Neural progenitor cell (in vitro differentiated cells): Measurements from ENCODE around the gene NFIA. TPM values are rescaled to one million over a fixed set of nuclear protein-coding genes. Genes with fewer than 3 reads are reported as not detected.

Experiments
- DNase-seq: peaks from one replicate; pipeline ENCODE4 v3.0.0-alpha.2; 2016; ENCODE audit warnings: low spot score
- H2AFZ ChIP-seq: fragments of 200-600 bp; sonication (generic); replicated peaks from 2 replicates; pipeline ENCODE4 v1.6.1; 2016; ENCODE audit warnings: antibody characterized with exemption
- H3F3A ChIP-seq: fragments of 200-600 bp; sonication (generic); 2 replicates; pipeline ENCODE4 v1.6.1; 2016; ENCODE audit warnings: antibody characterized with exemption, low read depth
- H3K27ac ChIP-seq: fragments of 200-600 bp; sonication (generic); 2 replicates; pipeline ENCODE4 v1.5.1; 2016; ENCODE audit warnings: mild to moderate bottlenecking
- H3K27me3 ChIP-seq: fragments of 200-600 bp; sonication (generic); 2 replicates; pipeline ENCODE4 v1.6.1; 2016; ENCODE audit warnings: mild to moderate bottlenecking, moderate library complexity
- H3K36me3 ChIP-seq: fragments of 200-600 bp; sonication (generic); 2 replicates; pipeline ENCODE4 v1.5.1; 2016
- H3K4me1 ChIP-seq: fragments of 200-600 bp; sonication (generic); 2 replicates; pipeline ENCODE4 v1.6.1; 2016; ENCODE audit warnings: mixed run types
- H3K4me2 ChIP-seq: fragments of 200-600 bp; sonication (generic); 2 replicates; pipeline ENCODE4 v1.6.1; 2016
- H3K4me3 ChIP-seq: fragments of 200-600 bp; sonication (generic); 2 replicates; pipeline ENCODE4 v1.5.1; 2016
- H3K79me2 ChIP-seq: fragments of 200-600 bp; sonication (generic); 2 replicates; pipeline ENCODE4 v1.6.1; 2016; ENCODE audit warnings: low read depth
- H3K9ac ChIP-seq: fragments of 200-600 bp; sonication (generic); 2 replicates; pipeline ENCODE4 v1.6.1; 2016
- H3K9me3 ChIP-seq: fragments of 200-600 bp; sonication (generic); 2 replicates; pipeline ENCODE4 v1.5.1; 2016; ENCODE audit warnings: low read depth
- H4K20me1 ChIP-seq: fragments of 200-600 bp; sonication (generic); 2 replicates; pipeline ENCODE4 v1.6.1; 2016; ENCODE audit warnings: low read depth
- H3K27ac Mint-ChIP-seq: 3 replicates; pipeline ENCODE4 v1.8.0; 2021; ENCODE audit warnings: mixed read lengths
- H3K27me3 Mint-ChIP-seq: 2 replicates; pipeline ENCODE4 v1.8.0; 2022; ENCODE audit warnings: low read depth, mild to moderate bottlenecking, inconsistent platforms, moderate library complexity, mixed read lengths; ENCODE audit not compliant: insufficient read depth
- H3K36me3 Mint-ChIP-seq: 3 replicates; pipeline ENCODE4 v1.8.0; 2021; ENCODE audit warnings: mixed read lengths
- H3K4me1 Mint-ChIP-seq: 3 replicates; pipeline ENCODE4 v1.8.0; 2021; ENCODE audit warnings: mixed read lengths
- H3K4me3 Mint-ChIP-seq: 3 replicates; pipeline ENCODE4 v1.8.0; 2021; ENCODE audit warnings: mild to moderate bottlenecking, moderate library complexity, mixed read lengths
- H3K9me3 Mint-ChIP-seq: 3 replicates; pipeline ENCODE4 v1.8.0; 2020; ENCODE audit warnings: mixed read lengths
- CTCF ChIP-seq: fragments of 200-600 bp; sonication (generic); IDR thresholded peaks from 2 replicates; pipeline ENCODE4 v1.5.1; 2017; ENCODE audit warnings: antibody characterized with exemption, mild to moderate bottlenecking
- EZH2 ChIP-seq: fragments of 200-600 bp; sonication (generic); IDR thresholded peaks from 2 replicates; pipeline ENCODE4 v1.6.1; 2017; ENCODE audit warnings: antibody characterized with exemption, mild to moderate bottlenecking, moderate library complexity
- EZH2phosphoT487 ChIP-seq: fragments of 200-600 bp; sonication (generic); IDR thresholded peaks from 2 replicates; pipeline ENCODE4 v1.6.1; 2017; ENCODE audit warnings: antibody characterized with exemption
- total RNA-seq: library from RNA; depleted of rRNA; stranded (reverse); fragments of >200 nt; gene quantifications from 2 replicates; pipeline ENCODE4 v1.2.3, GENCODE V29; 2015; ENCODE audit warnings: low replicate concordance

Gene NFIA
- total RNA-seq, 1 donor from 2014 or later: 5.3 TPM

- no peak overlapping the region for H3K4me3 Mint-ChIP-seq
- H3K9ac ChIP-seq: no peak overlapping the region
- peaks cover 2% of the 10 kb centered on the region for H3K27me3 Mint-ChIP-seq
- no peaks in the 10 kb centered on the region for H3F3A ChIP-seq
- H4K20me1 ChIP-seq: no peaks in the 10 kb centered on the region
- H3K79me2 ChIP-seq: no peaks in the 10 kb centered on the region
- H3K9me3 ChIP-seq: no peaks in the 10 kb centered on the region
- no peak for TF ChIP-seq CTCF
- H3K4me1 ChIP-seq: no peaks in the 10 kb centered on the region
- no peak for DNase-seq
- no peak overlapping the region for H3K27ac Mint-ChIP-seq
- no peaks in the 10 kb centered on the region for H3K9me3 Mint-ChIP-seq
- H3K27ac ChIP-seq: no peak overlapping the region
- H3K4me1 Mint-ChIP-seq: peaks cover 25% of the 10 kb centered on the region
- H3K27me3 ChIP-seq: no peaks in the 10 kb centered on the region
- H2AFZ ChIP-seq: no peak overlapping the region
- peaks cover 2% of the 10 kb centered on the region for H3K36me3 Mint-ChIP-seq
- H3K36me3 ChIP-seq: no peaks in the 10 kb centered on the region
- H3K4me3 ChIP-seq: no peak overlapping the region
- H3K4me2 ChIP-seq: no peak overlapping the region
These were observed 38.0 kb downstream of the NFIA start for GRCh38 chr1:61120246-61120840.

- H3K4me2 ChIP-seq: no peak overlapping the region
These were observed 38.6 kb downstream of the NFIA start for GRCh38 chr1:61120998-61121397.

GRCh38 chr1:61121631-61122030 is 39.3 kb downstream of the NFIA start:
- H3K4me1 ChIP-seq: no peaks in the 10 kb centered on the region
- H3K27ac Mint-ChIP-seq: no peak overlapping the region
- no peaks in the 10 kb centered on the region for H3K27me3 Mint-ChIP-seq

More at GRCh38 chr1:61120998-61121397, 38.6 kb downstream of the NFIA start:
- no peaks in the 10 kb centered on the region for H3F3A ChIP-seq
- H3K9ac ChIP-seq: no peak overlapping the region
- no peaks in the 10 kb centered on the region for H3K27me3 ChIP-seq
- DNase-seq: no peak
- Mint-ChIP-seq H3K27me3 (no peaks in the 10 kb centered on the region), H3K27ac (no peak overlapping the region), H3K36me3 (no peaks in the 10 kb centered on the region), H3K4me1 (peaks cover 25% of the 10 kb centered on the region), H3K4me3 (no peak overlapping the region), H3K9me3 (no peaks in the 10 kb centered on the region)
- no peak overlapping the region for H2AFZ ChIP-seq
- TF ChIP-seq CTCF: no peak
- TF ChIP-seq EZH2phosphoT487: no peak
- no peak for TF ChIP-seq EZH2
- H4K20me1 ChIP-seq: no peaks in the 10 kb centered on the region
- no peak overlapping the region for H3K4me3 ChIP-seq
- no peaks in the 10 kb centered on the region for H3K79me2 ChIP-seq
- H3K9me3 ChIP-seq: no peaks in the 10 kb centered on the region
- no peaks in the 10 kb centered on the region for H3K36me3 ChIP-seq
- H3K27ac ChIP-seq: no peak overlapping the region
- no peaks in the 10 kb centered on the region for H3K4me1 ChIP-seq

More at GRCh38 chr1:61121631-61122030, 39.3 kb downstream of the NFIA start:
- H3K79me2 ChIP-seq: no peaks in the 10 kb centered on the region
- H3K9ac ChIP-seq: no peak overlapping the region
- H2AFZ ChIP-seq: no peak overlapping the region
- no peak overlapping the region for H3K4me2 ChIP-seq
- no peaks in the 10 kb centered on the region for H3K9me3 ChIP-seq
- no peak for TF ChIP-seq CTCF
- no peak for TF ChIP-seq EZH2
- TF ChIP-seq EZH2phosphoT487: no peak
- H3K4me1 Mint-ChIP-seq: peaks cover 25% of the 10 kb centered on the region
- H4K20me1 ChIP-seq: no peaks in the 10 kb centered on the region
- H3K27ac ChIP-seq: no peak overlapping the region
- no peak for DNase-seq
- no peaks in the 10 kb centered on the region for H3K9me3 Mint-ChIP-seq
- H3K4me3 Mint-ChIP-seq: no peak overlapping the region
- no peak overlapping the region for H3K4me3 ChIP-seq
- no peaks in the 10 kb centered on the region for H3K27me3 ChIP-seq
- H3K36me3 ChIP-seq: no peaks in the 10 kb centered on the region
- H3F3A ChIP-seq: no peaks in the 10 kb centered on the region
- H3K36me3 Mint-ChIP-seq: no peaks in the 10 kb centered on the region
